GM11168 (cell line): ENCODE data around the gene SNAPC1.

ENCODE experiments used
- in situ Hi-C: fragments of 300-500 bp; cut with MboI; formaldehyde crosslinking; loops from one replicate; pipeline ENCODE4 v1.12.0; 2022; ENCODE audit warnings: low sequenced_read_pairs; ENCODE audit not compliant: unreplicated experiment

SNAPC1 gene, protein sequence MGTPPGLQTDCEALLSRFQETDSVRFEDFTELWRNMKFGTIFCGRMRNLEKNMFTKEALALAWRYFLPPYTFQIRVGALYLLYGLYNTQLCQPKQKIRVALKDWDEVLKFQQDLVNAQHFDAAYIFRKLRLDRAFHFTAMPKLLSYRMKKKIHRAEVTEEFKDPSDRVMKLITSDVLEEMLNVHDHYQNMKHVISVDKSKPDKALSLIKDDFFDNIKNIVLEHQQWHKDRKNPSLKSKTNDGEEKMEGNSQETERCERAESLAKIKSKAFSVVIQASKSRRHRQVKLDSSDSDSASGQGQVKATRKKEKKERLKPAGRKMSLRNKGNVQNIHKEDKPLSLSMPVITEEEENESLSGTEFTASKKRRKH

DNA sequence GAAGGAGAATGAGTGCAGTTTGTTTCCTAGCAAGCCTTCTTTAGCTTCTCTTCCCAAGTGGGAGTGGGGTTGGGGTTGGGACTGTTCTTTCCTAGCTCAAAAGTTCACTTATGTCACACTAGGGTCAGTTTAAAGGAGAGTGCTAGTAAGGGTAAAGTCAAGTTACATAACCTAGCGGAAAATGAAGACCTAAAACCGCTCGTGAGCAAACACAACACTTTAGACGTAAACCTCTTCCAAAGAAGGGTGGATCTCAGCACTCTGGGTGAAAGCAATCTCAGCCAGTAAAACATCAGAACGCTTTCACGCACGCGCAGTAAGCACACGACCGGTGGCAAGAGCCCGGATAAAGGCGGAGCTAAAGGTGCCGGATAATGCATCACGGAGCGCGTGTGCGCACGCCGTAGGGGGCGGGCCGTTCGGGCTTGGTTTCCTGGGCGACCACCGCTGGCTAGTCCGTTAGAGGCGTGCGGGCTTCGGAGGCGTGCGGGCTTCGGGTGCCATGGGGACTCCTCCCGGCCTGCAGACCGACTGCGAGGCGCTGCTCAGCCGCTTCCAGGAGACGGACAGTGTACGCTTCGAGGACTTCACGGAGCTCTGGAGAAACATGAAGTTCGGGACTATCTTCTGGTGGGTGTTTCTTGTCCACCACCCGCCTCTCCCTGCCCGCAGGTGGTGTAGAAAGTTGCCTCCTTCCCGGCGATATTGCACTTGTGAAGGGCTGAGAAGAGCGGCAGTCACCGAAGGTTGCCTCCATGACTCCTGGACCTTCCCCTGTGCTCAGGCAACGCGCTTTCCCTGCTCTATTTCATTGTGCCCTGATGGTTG lies at the start of gene SNAPC1:
Gene SNAPC1, plus strand, starts transcription at position 462 of the 828 bp plus-strand sequence. Its CDS starts 41 bp downstream, at position 503.
- in situ Hi-C loops, result no loop called here

DNA sequence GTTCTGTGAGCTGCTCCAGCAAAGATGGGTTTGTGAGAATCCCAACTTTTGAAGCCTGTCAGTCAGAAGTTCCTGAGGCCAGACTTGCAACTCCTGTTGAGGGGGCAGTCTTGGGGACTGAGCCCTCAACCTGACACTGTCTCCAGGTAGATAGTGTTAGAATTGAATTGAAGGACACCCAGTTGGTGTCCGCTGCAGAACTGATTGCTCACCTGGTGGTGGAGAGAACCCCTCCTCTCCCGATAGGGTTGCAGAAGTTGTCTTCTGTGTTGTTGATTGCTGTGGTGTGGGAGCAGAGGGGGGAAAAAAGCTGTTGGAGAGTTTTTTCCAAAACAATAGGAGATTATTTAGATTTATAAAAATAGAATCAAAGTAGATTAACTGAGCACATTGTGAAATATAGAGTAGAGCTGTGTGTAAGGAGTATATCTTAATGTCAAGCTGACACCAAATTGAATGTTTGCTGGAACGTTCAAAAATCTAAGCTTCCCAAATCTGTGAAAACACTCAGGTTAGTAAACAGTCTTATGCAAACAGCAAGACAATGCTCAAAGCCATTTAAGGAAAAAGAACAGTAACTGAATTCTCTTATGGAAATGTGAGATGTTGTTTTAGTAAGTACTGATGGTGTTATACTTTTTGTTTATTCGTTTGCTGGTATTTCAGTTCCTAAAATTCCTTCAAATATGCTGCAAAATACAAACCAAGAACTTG lies 48.3 kb upstream of the SNAPC1 start:
- in situ Hi-C loops, result no loop called here

DNA sequence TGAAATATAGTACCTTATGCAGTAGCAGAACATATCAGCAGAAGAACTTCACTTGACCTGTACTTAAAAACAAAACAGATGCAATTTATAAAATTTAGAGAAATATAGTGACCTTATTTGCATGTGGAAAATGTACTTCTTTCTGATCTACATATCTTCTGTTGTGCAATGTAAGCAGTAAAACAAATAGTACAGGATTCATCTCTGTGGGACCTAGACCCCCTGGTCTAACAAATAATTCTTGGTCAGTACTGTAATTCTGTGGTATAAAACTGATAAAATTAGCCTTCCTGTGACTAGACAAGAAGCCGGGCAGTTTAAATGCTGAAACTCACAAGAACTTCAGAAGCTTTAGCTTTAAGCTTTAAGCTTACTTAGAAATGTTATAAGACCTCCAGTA lies 45.3 kb upstream of the SNAPC1 start:
- in situ Hi-C loops, result no loop called here

DNA sequence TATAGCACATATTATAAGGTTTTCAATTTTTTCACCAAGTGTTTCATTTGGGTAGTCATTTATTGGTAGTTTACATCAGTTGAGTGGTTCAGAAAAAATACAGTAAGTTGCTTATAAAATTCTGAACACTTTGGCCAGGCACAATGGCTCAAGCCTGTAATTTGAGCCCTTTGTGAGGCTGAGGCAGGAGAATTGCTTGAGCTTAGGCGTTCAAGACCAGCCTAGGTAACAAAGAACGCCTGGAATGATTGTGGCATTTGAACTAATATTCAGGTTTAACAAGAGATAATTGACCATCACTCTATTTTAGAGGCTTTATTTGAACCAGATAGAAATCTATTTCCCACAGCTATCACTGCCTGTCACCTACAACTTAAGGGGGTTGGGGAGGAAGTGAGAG lies 44.2 kb upstream of the SNAPC1 start:
- in situ Hi-C loops, result no loop called here

DNA sequence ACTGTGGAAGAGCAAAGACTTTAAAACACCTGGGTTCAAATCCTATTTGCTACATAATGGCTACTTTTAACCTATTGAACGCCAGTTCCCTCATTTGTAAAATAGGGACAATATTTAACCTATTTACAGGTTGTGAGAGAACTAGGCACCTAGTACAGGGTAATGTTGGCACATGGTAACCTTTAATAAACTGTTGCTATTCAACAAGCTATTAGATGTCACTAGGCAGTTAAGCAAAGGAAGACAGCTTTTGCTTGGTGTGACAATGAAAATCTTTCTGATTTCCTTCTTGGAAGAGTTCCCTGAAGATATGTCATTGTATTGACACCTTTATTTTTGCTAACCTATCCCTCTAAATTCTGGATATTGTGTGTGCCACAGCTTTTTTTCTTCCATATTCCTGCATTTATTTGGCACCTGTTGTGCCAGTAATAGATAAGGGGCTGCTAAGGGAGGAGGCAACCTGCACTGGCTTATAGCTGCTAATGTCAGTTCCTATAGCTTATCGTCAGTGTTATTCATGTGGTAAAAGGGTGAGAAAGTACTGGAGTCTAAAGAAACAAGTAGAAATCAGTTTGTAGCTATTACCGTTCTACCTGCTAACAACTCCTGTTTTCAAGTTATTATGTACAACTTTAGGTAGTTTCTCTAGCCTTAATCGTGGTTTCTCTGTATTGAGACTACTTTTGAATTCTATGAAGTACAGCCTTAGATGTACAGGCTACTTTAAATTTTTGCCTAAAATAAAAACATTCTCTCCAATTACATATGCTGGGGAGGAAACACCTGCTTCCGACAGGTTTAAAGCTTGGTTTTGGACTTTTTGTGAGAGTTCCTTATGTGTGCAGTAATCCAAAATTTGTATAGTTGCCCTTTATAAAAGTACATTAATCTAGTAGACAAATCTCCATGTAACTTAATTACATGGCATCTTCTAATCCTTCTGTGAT lies 42.6 kb upstream of the SNAPC1 start:
- in situ Hi-C loops, result no loop called here

DNA sequence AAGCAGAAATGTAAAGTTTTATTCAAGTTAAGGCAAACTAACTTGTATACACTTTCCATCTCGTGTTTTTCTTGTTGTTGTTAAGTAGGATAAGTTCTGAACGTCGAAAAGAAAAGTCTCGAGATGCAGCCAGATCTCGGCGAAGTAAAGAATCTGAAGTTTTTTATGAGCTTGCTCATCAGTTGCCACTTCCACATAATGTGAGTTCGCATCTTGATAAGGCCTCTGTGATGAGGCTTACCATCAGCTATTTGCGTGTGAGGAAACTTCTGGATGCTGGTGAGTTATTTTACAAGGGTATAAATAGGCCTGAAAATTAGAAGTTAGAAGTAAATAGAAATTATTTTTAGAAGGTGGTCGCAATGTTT lies 41.9 kb upstream of the SNAPC1 start:
- in situ Hi-C loops, result no loop called here

DNA sequence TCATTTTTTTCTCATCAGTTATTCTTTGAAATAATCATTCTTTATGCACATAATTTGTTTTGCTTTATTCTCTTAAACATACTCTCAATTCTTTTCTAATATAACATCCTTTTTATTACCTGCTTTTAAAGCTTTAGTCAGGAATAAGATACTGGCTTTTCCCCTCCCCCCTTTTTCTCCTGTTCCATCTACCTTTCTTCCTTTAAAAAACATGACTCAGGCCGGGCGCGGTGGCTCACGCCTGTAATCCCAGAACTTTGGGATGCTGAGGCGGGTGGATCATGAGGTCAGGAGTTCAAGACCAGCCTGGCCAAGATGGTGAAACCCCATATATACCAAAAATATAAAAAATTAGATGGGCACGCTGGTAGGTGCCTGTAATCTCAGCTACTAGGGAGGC lies 41.5 kb upstream of the SNAPC1 start:
- in situ Hi-C loops, result no loop called here

DNA sequence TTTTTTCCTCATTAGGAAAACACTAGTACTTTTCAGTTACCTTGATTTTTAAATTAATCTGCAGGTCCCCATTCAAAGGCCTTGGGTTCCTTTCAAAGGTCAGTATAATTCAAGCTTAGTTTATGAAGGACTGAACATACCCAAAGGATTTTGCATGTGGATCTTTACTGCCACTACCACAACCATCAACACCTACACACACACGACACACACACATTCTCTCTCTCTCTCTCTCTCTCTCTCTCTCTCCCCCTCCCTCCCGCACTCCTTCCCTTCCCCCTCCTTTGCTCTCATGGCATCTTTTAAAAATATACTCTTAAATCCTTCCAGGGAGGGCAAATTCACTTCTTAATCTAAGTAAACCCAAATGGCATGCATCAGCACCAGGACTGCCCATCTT lies 38.1 kb upstream of the SNAPC1 start:
- in situ Hi-C loops, result no loop called here

DNA sequence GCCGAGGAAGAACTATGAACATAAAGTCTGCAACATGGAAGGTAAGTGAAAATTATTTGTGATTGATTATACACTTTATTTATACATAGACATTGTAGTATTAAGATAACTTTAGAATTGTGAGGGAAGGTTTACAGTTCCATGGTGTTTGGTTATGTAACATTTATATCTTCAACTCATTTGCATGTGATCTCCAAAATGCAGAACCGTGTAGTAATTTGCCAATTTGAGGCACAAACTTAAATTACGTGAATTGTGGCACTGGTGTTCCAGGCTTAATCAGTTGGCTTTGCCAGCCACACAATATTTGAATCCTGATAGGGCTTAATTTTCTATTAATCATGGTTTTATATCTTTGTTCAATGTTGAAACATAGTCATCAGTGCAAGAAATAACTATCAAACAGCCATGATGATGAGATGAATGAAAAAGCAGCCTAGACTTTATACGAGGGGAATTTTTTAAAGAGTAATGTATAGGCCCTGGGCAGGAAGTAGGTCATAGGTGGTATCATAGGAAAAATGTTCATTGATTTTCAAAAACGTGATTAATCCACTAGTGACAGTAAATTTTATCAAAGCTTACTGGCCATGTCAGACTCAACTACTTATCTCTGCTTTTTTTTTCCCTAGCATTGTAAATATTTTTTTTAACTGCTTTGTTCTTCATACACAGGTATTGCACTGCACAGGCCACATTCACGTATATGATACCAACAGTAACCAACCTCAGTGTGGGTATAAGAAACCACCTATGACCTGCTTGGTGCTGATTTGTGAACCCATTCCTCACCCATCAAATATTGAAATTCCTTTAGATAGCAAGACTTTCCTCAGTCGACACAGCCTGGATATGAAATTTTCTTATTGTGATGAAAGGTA lies 35.2 kb upstream of the SNAPC1 start:
- in situ Hi-C loops, result loop anchor here (25.0 kb wide), 1 partner anchor 265 kb away; no protein-coding TSS in a partner anchor

DNA sequence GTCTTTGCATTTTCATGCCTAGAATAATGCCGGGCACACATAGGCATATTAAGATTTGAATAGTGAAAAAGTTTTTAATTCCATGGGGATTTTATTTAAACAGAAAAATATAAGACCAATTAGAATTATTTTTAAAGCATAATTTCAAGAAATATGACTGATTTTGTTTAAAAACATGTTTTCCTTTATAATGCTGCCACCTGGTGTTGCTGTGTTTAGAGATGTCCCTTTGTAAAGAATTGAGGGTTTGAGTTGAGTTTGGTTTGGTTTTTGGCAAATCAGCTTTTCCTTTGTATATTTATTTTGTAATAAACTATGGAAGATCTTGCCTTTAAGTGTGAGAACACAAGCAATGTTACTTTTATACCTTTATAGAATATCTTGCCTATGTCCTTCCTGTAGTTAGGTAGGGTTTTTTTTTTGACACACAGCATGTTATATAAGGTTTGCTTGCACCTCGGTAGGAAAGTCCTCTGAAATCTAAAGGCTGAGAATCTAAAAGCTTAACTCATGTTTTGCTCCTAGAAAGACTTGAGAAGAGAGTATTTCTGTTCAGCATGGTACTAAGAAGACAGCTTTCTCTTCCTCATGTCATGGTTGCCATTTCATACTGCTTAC lies 31.4 kb upstream of the SNAPC1 start:
- in situ Hi-C loops, result loop anchor here (25.0 kb wide), 1 partner anchor 269 kb away; no protein-coding TSS in a partner anchor

DNA sequence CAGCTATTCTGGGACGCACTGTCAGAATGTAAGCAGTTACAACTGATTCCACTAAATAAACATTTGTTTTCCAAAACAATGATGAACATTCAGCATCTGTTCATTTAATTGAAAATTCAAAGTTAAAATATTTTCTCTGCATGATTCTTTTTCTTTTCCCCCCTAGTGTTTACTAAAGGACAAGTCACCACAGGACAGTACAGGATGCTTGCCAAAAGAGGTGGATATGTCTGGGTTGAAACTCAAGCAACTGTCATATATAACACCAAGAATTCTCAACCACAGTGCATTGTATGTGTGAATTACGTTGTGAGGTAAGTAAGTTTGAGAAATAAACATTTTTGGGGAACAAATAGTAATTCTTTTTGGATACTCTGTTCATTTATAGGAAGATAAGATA lies 28.2 kb upstream of the SNAPC1 start:
- in situ Hi-C loops, result loop anchor here (25.0 kb wide), 1 partner anchor 272 kb away; no protein-coding TSS in a partner anchor

DNA sequence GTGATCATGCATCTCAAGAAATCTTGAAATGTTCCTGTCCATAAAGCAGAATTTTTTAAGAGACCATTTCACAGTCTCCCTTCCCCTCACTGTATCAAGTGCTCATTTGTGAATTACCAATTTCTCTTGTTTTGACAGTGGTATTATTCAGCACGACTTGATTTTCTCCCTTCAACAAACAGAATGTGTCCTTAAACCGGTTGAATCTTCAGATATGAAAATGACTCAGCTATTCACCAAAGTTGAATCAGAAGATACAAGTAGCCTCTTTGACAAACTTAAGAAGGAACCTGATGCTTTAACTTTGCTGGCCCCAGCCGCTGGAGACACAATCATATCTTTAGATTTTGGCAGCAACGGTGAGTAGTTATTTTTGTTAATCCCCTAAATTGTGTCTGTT lies 25.5 kb upstream of the SNAPC1 start:
- in situ Hi-C loops, result loop anchor here (25.0 kb wide), 1 partner anchor 274 kb away; no protein-coding TSS in a partner anchor

DNA sequence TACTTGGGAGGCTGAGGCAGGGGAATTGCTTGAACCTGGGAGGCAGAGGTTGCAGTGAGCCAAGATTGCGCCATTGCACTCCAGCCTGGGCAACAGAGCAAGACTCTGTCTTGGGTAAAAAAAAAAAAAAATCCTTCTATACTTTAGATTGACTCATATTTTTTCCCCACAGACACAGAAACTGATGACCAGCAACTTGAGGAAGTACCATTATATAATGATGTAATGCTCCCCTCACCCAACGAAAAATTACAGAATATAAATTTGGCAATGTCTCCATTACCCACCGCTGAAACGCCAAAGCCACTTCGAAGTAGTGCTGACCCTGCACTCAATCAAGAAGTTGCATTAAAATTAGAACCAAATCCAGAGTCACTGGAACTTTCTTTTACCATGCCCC lies 24.3 kb upstream of the SNAPC1 start:
- in situ Hi-C loops, result loop anchor here (25.0 kb wide), 1 partner anchor 276 kb away; no protein-coding TSS in a partner anchor

DNA sequence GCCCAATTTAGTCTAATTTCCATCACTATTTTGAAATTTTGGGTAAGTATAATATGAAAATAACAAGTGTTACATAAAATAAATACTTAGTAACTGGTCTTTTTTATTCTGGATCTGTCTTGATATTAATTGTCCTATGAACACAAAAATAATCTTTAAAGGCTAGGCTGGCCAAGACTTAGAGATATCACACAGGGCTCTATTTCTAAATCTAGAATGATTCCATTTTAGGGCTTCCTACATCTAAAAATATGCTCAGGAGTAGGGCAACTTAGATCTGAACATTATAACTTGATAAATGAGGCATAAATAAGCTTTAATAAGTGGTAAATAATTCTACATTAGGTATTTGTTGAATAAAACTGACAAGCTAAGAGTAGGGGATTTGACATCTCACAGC lies 23.1 kb upstream of the SNAPC1 start:
- in situ Hi-C loops, result loop anchor here (25.0 kb wide), 1 partner anchor 277 kb away; no protein-coding TSS in a partner anchor

DNA sequence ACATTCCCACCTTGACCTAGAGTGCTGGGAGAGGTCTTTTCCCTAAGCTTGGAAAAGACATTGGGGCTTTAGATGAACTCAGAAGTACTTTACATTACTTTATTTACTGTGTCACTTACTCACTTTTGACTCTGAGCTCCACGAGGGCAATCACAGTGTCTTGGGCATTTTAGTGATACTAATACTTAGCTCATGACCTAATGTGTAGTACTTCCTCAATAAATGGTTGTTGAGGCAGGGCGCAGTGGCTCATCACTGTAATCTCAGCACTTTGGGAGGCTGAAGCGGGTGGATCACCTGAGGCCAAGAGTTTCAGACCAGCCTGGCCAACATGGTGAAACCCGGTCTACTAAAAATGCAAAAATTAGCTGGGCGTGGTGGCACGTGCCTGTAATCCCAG lies 19.8 kb upstream of the SNAPC1 start:
- in situ Hi-C loops, result loop anchor here (25.0 kb wide), 1 partner anchor 280 kb away; no protein-coding TSS in a partner anchor

DNA sequence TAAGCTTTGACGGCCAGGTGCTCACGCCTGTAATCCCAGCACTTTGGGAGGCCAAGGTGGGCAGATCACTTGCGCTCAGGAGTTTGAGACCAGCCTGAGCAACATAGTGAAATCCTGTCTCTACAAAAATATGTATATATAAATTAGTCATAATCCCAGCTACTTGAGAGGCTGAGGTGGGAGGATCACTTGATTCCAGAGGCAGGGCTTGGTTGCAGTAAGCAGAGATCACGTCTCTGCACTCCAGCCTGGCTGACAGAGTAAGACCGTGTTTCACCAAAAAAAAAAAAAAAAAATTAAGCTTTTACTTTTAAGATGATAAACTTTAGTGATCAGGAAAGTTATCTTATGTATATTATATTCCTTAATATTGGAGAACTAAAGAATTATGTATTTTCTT lies 18.0 kb upstream of the SNAPC1 start:
- in situ Hi-C loops, result loop anchor here (25.0 kb wide), 1 partner anchor 282 kb away; no protein-coding TSS in a partner anchor

DNA sequence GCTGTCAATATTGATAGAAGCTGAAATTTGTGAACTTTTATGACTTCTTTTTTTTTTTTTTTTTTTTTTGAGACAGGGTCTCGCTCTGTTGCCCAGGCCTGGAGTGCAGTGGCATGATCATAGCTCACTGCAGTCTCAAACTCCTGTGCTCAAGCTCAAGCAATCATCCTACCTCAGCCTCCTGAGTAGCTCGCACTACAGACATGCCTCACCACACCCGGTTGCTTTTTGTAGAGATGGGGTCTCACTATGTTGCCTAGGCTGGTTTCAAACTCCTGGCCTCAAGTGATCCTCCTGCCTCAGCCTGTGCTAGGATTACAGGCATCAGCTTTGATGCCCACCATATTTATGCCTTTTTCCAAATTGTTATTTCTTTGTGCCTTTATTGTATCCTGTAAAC lies 15.9 kb upstream of the SNAPC1 start:
- in situ Hi-C loops, result loop anchor here (25.0 kb wide), 1 partner anchor 284 kb away; no protein-coding TSS in a partner anchor

DNA sequence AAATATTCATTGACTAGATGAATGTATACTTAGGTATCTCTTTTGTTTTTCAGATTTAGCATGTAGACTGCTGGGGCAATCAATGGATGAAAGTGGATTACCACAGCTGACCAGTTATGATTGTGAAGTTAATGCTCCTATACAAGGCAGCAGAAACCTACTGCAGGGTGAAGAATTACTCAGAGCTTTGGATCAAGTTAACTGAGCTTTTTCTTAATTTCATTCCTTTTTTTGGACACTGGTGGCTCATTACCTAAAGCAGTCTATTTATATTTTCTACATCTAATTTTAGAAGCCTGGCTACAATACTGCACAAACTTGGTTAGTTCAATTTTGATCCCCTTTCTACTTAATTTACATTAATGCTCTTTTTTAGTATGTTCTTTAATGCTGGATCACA lies 15.3 kb upstream of the SNAPC1 start:
- in situ Hi-C loops, result loop anchor here (25.0 kb wide), 1 partner anchor 285 kb away; no protein-coding TSS in a partner anchor
